OCI-LY3 (cell line): ENCODE results near the gene TUBB4B.

Source experiments
- H2AFZ ChIP-seq: fragments of 200-600, 300-600 bp; shearing (Covaris generic); 2 replicates; pipeline ENCODE4 v1.6.0; 2014; ENCODE audit warnings: antibody characterized with exemption, low read depth, low read length
- H3K27ac ChIP-seq: fragments of 200-600, 300-600 bp; sonication (generic); 2 replicates; pipeline ENCODE4 v1.5.1; 2014; ENCODE audit warnings: mild to moderate bottlenecking, low read length, moderate library complexity, mixed read lengths
- H3K27me3 ChIP-seq: fragments of 200-600, 300-600 bp; sonication (generic); 2 replicates; pipeline ENCODE4 v1.6.1; 2014; ENCODE audit warnings: low read depth, low read length, mixed read lengths
- H3K36me3 ChIP-seq: fragments of 200-600, 300-600 bp; sonication (generic); replicated peaks from 2 replicates; pipeline ENCODE3; 2014; ENCODE audit warnings: low read depth, low read length, mixed read lengths
- H3K4me1 ChIP-seq: fragments of 300-600, 200-600 bp; sonication (generic); 2 replicates; pipeline ENCODE4 v1.6.1; 2014; ENCODE audit warnings: low read length, mixed read lengths
- H3K4me2 ChIP-seq: fragments of 200-600, 300-600 bp; sonication (generic); 2 replicates; pipeline ENCODE4 v1.6.1; 2014; ENCODE audit warnings: low read length, mixed read lengths
- H3K4me3 ChIP-seq: fragments of 300-600, 200-600 bp; sonication (generic); 2 replicates; pipeline ENCODE4 v1.5.1; 2014; ENCODE audit warnings: antibody characterized with exemption, mild to moderate bottlenecking, low read length, moderate library complexity
- H3K79me2 ChIP-seq: fragments of 300-600, 200-600 bp; shearing (Covaris generic); 2 replicates; pipeline ENCODE4 v1.6.1; 2014; ENCODE audit warnings: mild to moderate bottlenecking, low read length, mixed read lengths
- H3K9ac ChIP-seq: fragments of 300-600, 200-600 bp; shearing (Covaris generic); 2 replicates; pipeline ENCODE4 v1.6.0; 2014; ENCODE audit warnings: mild to moderate bottlenecking, low read length, moderate library complexity
- H3K9me3 ChIP-seq: fragments of 200-600, 300-600 bp; shearing (Covaris generic); 2 replicates; pipeline ENCODE4 v1.6.1; 2014; ENCODE audit warnings: low read length, mixed read lengths; ENCODE audit not compliant: insufficient read depth
- H4K20me1 ChIP-seq: fragments of 200-600, 300-600 bp; sonication (generic); 2 replicates; pipeline ENCODE4 v1.6.1; 2016; ENCODE audit warnings: low read length, mixed read lengths; ENCODE audit not compliant: insufficient read depth
- CTCF ChIP-seq: fragments of 200-600, 300-600 bp; sonication (generic); IDR thresholded peaks from 2 replicates; pipeline ENCODE4 v1.5.1; 2014; ENCODE audit warnings: antibody characterized with exemption, low read length, low read depth
- EZH2phosphoT487 ChIP-seq: fragments of 200-600 bp; shearing (Covaris generic); IDR thresholded peaks from 2 replicates; pipeline ENCODE4 v1.6.1; 2018; ENCODE audit warnings: antibody characterized with exemption, mixed run types, low read depth

The TUBB4B gene

GRCh38 chr9:137205126-137206069 lies 35.7 kb upstream of the TUBB4B start, which contains the start of the genes NDOR1 and TMEM203:
Gene NDOR1 (plus strand): TSS chr9:137205700. CDS start chr9:137205778, 78 bp downstream.
Gene TMEM203 (minus strand): TSS chr9:137205648. CDS start chr9:137205414, 234 bp downstream.
- H3K4me2 ChIP-seq: peak within 1 kb of the TSS; percentile 95
- peaks cover 29% of the 10 kb centered on the region for H3K4me1 ChIP-seq
- TF ChIP-seq EZH2phosphoT487: no peak
- H3K4me3 ChIP-seq: peak within 1 kb of the TSS; percentile 93
- no peak within 1 kb of the TSS for H2AFZ ChIP-seq
- H3K36me3 ChIP-seq: peaks cover 5% of the 10 kb centered on the region
- no peaks in the 10 kb centered on the region for H3K27me3 ChIP-seq
- H3K27ac ChIP-seq: peak within 1 kb of the TSS; percentile 50
- H3K79me2 ChIP-seq: peaks cover 60% of the 10 kb centered on the region
- no peaks in the 10 kb centered on the region; the same call in 1 of the 2 replicates for H4K20me1 ChIP-seq
- peak within 1 kb of the TSS; percentile 83 for H3K9ac ChIP-seq
- no peaks in the 10 kb centered on the region for H3K9me3 ChIP-seq

DNA sequence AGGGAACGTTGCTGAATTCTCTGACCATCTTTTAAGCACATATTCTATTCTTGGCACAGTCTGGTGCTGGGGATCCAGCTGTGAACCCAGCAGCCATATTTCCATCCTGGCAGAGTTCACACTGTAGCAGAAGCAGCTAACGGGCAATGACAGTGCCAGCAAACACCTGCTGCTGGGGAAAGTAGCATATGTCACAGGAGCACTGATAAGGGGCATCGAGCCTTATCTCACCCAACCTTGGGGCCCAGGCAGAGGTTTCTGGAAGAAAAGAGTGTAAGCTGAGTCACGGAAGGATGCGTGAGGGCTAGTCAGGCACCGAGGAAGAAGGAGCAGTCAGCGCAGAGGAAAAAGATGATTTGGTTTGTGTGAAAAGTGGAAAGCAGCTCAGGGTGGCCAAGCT lies 34.5 kb upstream of the TUBB4B start:
- Histone ChIP-seq H3K9ac (peak overlapping the region; percentile 83), H3K4me3 (peak overlapping the region; percentile 93), H3K36me3 (peaks cover 5% of the 10 kb centered on the region), H3K9me3 (no peaks in the 10 kb centered on the region), H3K4me1 (peaks cover 24% of the 10 kb centered on the region), H2AFZ (no peak overlapping the region), H3K27me3 (no peaks in the 10 kb centered on the region), H3K79me2 (peaks cover 54% of the 10 kb centered on the region), H4K20me1 (no peaks in the 10 kb centered on the region; the same call in 1 of the 2 replicates), H3K27ac (no peak overlapping the region), H3K4me2 (peak overlapping the region; percentile 93)
- TF ChIP-seq EZH2phosphoT487 (no peak), CTCF (no peak)

DNA sequence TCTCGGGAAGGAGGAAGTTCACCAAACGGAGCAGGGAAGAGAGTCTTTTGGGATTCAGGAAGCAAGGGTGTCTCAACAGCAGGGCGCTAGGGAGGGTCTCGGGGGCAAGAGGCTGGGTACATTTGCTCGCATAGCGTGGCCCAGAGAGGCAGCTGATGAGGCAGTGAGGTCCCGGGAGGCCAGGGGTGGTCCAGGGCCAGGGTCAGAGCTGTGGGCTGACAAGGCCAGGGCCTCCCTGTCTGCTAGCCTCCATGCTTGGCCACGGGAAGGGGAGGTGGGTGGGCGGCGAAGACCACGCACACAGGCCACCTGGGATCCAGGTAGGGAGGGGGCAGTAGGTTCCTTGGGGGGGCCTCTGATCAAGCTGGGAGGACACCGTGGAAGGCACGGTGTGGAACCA lies 29.6 kb upstream of the TUBB4B start:
- Histone ChIP-seq H2AFZ (no peak overlapping the region), H3K9me3 (no peaks in the 10 kb centered on the region), H3K79me2 (peaks cover 9% of the 10 kb centered on the region), H3K27me3 (no peaks in the 10 kb centered on the region), H3K4me2 (no peak overlapping the region), H3K9ac (no peak overlapping the region), H3K4me1 (peaks cover 2% of the 10 kb centered on the region), H4K20me1 (no peaks in the 10 kb centered on the region), H3K27ac (no peak overlapping the region), H3K4me3 (no peak overlapping the region), H3K36me3 (peaks cover 5% of the 10 kb centered on the region)
- TF ChIP-seq CTCF: no peak
- no peak for TF ChIP-seq EZH2phosphoT487

- Histone ChIP-seq H3K4me3 (peak overlapping the region; percentile 78), H3K4me1 (no peaks in the 10 kb centered on the region), H3K9ac (peak overlapping the region; percentile 61), H3K27me3 (no peaks in the 10 kb centered on the region), H3K4me2 (peak overlapping the region; percentile 73), H3K79me2 (no peaks in the 10 kb centered on the region), H3K9me3 (no peaks in the 10 kb centered on the region), H2AFZ (no peak overlapping the region), H3K27ac (no peak overlapping the region), H3K36me3 (peaks cover 5% of the 10 kb centered on the region), H4K20me1 (no peaks in the 10 kb centered on the region)
- TF ChIP-seq EZH2phosphoT487 (no peak), CTCF (0 out of 2 replicates have a peak, but pooled peaks have one; percentile 4)
These were observed 28.6 kb upstream of the TUBB4B start for GRCh38 chr9:137212520-137212919.
